Progenitor cell of endocrine pancreas (in vitro differentiated cells): ENCODE results near the gene FUT7. TPM values are rescaled to one million over a fixed set of nuclear protein-coding genes. Genes with fewer than 3 reads are reported as not detected.

Experiments used
- DNase-seq: peaks from one replicate; pipeline ENCODE4 v3.0.0; 2021; ENCODE audit warnings: low spot score; ENCODE audit not compliant: unreplicated experiment
- H3K27ac Mint-ChIP-seq: 2 replicates; pipeline ENCODE4 v1.8.0; 2021; ENCODE audit warnings: mild to moderate bottlenecking, moderate library complexity, mixed read lengths
- H3K27me3 Mint-ChIP-seq: 2 replicates; pipeline ENCODE4 v1.8.0; 2021; ENCODE audit warnings: mixed read lengths
- H3K36me3 Mint-ChIP-seq: 2 replicates; pipeline ENCODE4 v1.8.0; 2022; ENCODE audit warnings: mixed read lengths; ENCODE audit not compliant: insufficient read depth
- H3K4me1 Mint-ChIP-seq: 2 replicates; pipeline ENCODE4 v1.8.0; 2021; ENCODE audit warnings: low read depth, mixed read lengths
- H3K4me3 Mint-ChIP-seq: 2 replicates; pipeline ENCODE4 v1.8.0; 2021; ENCODE audit warnings: low read depth, mild to moderate bottlenecking, moderate library complexity, mixed read lengths
- H3K9me3 Mint-ChIP-seq: 2 replicates; pipeline ENCODE4 v1.8.0; 2021; ENCODE audit warnings: low read depth, mixed read lengths
- total RNA-seq: library from RNA; stranded (reverse); gene quantifications from 2 replicates; pipeline ENCODE4 v1.2.1, GENCODE V29; 2021
- TF ChIP-seq, protein P1 (sequence below): fragments of 200-600 bp; sonication (generic); IDR thresholded peaks from one replicate; pipeline ENCODE4 v1.5.0; 2021; ENCODE audit warnings: antibody characterized with exemption, mild to moderate bottlenecking; ENCODE audit not compliant: unreplicated experiment

Gene FUT7
- total RNA-seq, 1 donor from 2014 or later: not detected

DNA sequence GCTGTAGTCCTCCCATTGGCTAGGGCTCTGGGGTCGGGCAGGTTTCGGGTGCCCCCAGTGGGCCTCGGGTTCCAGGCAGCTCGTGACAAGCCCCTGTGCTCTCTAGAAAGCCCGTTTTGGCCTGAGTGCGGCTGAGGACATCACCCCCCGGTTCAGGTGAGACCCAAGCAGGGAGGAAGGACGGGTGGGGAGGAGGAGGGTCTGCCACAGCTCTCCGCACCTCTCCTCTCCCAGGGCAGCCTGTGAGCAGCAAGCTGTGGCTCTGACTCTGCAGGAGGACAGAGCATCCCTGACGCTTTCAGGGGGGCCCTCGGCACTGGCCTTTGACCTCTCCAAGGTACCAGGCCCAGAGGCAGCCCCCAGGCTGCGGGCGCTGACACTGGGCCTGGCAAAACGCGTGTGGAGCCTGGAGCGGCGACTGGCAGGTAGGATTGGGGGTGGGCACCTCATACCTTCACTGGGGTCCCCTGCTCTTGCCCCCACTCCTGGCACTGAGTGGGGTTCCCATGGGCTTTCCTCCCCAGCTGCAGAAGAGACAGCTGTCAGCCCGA is 39.0 kb downstream of the FUT7 start:
- Mint-ChIP-seq H3K9me3 (no peaks in the 10 kb centered on the region), H3K27me3 (peaks cover under 1% of the 10 kb centered on the region), H3K4me1 (peaks cover 11% of the 10 kb centered on the region), H3K27ac (no peak overlapping the region), H3K4me3 (peak overlapping the region; percentile 76), H3K36me3 (no peaks in the 10 kb centered on the region)
- TF ChIP-seq, protein P1, sequence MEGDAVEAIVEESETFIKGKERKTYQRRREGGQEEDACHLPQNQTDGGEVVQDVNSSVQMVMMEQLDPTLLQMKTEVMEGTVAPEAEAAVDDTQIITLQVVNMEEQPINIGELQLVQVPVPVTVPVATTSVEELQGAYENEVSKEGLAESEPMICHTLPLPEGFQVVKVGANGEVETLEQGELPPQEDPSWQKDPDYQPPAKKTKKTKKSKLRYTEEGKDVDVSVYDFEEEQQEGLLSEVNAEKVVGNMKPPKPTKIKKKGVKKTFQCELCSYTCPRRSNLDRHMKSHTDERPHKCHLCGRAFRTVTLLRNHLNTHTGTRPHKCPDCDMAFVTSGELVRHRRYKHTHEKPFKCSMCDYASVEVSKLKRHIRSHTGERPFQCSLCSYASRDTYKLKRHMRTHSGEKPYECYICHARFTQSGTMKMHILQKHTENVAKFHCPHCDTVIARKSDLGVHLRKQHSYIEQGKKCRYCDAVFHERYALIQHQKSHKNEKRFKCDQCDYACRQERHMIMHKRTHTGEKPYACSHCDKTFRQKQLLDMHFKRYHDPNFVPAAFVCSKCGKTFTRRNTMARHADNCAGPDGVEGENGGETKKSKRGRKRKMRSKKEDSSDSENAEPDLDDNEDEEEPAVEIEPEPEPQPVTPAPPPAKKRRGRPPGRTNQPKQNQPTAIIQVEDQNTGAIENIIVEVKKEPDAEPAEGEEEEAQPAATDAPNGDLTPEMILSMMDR: no peak
- no peak for DNase-seq

DNA sequence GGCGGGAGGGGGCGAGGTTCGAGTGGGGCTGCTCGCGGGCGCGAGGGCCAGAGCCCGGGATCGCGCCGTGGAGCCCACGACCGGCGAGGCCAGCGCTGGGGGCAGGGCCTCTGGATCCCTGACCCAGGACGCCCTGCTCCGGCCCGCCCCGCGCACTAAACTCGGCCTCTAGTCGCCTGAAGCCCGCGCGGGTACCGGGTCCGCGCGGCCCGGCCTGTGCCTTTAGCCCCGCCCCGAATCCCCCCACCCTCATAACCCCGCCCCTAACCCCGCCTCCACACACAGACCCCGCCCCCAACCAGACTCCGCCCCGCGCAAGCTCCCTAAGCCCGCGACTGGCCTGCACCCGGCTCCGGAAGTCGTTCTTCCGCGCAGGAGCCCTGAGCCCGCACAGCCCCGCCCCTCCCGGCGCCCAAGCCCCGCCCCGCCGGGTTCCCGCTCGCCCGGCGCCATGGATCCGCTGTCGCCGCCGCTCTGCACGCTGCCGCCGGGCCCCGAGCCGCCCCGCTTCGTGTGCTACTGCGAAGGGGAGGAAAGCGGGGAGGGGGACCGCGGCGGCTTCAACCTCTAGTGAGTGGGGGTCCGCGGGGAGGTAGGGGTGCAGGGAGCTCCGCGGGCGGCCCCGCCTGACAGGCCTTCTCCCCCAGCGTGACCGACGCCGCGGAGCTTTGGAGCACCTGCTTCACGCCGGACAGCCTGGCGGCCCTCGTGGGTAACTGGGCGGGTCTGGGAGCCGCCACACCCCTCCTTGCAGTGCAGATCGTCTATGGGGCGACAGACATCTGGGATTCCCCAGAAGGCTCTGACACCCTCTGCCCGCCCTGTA is 39.7 kb downstream of the FUT7 start, which contains the start of gene PAXX:
TSS of gene PAXX (plus strand) at position 430 of the 826 bp plus-strand sequence. CDS start at position 452, 22 bp downstream.
- Mint-ChIP-seq H3K4me1 (peaks cover 11% of the 10 kb centered on the region), H3K27me3 (peaks cover 2% of the 10 kb centered on the region), H3K27ac (peak within 1 kb of the TSS; percentile 69), H3K9me3 (no peaks in the 10 kb centered on the region), H3K36me3 (no peaks in the 10 kb centered on the region), H3K4me3 (peak within 1 kb of the TSS; percentile 76)
- DNase-seq: peak; percentile 89
- TF ChIP-seq, protein P1: no peak

DNA sequence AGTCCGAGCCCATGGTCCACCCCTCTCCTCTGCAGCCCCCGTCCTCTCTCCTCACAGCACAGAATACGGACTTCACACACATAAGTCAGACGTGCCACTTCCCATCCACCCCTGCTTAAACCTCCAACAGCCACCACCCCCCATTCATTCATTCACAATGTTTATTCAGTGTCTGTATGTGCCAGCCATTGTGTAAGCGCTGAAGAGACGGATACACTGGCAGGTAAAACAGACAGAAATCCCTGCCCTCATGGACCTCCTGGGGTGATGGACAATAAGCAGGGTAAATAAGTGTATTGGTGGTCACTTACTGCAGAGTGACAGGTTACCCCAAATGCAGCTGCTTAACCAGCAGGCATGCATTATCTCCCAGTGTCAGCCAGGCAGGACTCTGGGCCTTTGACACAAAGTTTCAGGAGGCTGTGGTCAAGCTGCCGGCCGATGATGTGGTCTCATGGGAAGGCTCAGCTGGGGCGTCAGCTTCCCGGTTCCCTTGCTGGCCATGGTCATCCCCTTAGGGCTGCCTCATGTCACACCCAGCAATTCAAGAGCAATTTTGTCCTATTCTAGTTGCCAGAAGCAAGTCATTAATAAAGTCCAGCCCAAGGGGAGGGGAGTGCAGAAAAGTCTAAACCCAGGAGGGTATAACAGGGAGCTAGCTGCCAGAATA is 41.5 kb downstream of the FUT7 start:
- peak overlapping the region; percentile 6 for H3K4me3 Mint-ChIP-seq
- no peak for DNase-seq
- H3K27ac Mint-ChIP-seq: peak overlapping the region; percentile 10
- H3K9me3 Mint-ChIP-seq: no peaks in the 10 kb centered on the region
- no peaks in the 10 kb centered on the region for H3K36me3 Mint-ChIP-seq
- H3K27me3 Mint-ChIP-seq: peaks cover 2% of the 10 kb centered on the region
- H3K4me1 Mint-ChIP-seq: peaks cover 9% of the 10 kb centered on the region
- TF ChIP-seq, protein P1: no peak

DNA sequence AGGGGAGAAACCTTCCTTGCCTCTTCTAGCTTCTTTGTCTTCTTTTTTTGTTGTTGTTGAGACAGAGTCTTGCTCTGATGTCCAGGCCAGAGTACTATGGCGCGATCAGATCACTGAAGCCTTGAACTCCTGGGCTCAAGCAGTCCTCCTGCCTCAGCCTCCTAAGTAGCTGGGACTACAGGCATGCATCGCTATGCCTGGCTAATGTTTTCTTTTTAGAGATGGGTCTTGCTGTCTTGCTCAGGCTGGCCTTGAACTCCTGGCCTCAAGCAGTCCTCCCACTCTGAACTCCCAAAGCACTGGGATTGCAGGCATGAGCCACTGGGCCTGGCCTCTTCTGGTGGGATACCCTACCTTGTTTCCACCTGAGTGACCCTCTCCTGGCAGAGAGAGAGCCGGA is 43.0 kb downstream of the FUT7 start:
- DNase-seq: no peak
- Mint-ChIP-seq H3K27me3 (peaks cover 5% of the 10 kb centered on the region), H3K4me1 (peaks cover 9% of the 10 kb centered on the region), H3K27ac (peak overlapping the region; percentile 86), H3K9me3 (no peaks in the 10 kb centered on the region), H3K4me3 (no peak overlapping the region), H3K36me3 (no peaks in the 10 kb centered on the region)
- TF ChIP-seq, protein P1: no peak

DNA sequence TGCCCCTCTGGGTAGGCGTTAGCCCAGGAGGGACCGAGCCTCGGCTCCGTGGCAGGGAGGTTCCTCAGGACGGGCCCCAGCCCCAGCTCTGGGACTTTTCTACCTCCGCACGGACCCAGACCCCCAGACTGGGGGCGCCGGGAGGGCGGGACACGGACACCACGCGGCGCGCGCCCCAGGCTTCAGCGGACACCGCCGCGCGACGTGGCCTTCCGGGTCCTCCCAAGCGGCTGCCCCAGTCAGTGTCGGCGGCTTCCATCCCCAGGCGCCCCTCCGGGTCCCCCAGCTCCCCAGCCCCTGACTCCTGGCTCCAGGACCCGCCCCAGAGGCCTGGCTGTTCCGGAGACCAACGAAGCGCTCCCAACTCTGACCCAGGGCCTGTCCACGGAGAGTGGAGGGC is 46.0 kb downstream of the FUT7 start:
- no peak overlapping the region for H3K27ac Mint-ChIP-seq
- H3K36me3 Mint-ChIP-seq: no peaks in the 10 kb centered on the region
- peaks cover 8% of the 10 kb centered on the region for H3K27me3 Mint-ChIP-seq
- H3K4me3 Mint-ChIP-seq: no peak overlapping the region
- peaks cover 9% of the 10 kb centered on the region for H3K4me1 Mint-ChIP-seq
- no peaks in the 10 kb centered on the region for H3K9me3 Mint-ChIP-seq
- DNase-seq: no peak
- TF ChIP-seq, protein P1: no peak
